Activated CD4-positive, alpha-beta memory T cell treated with anti-CD3 and anti-CD28 coated beads, Interleukin-2, amount 10 ng/mL, durations not matched to agents 7 days and 5 days (primary cell): ENCODE results near the gene RAVER2. TPM values are rescaled to one million over a fixed set of nuclear protein-coding genes. Genes with fewer than 3 reads are reported as not detected.
"Not testable (repeated sequence)": the region's sequence is repeated elsewhere in the genome, so short reads cannot be mapped to it uniquely, and the experiment has no call there.

ENCODE experiments used
- CTCF ChIA-PET: fragments of 350-600 bp; sonication (Branson Sonifier 250); formaldehyde crosslinking; loops from one replicate; lab custom pipeline; 2021; ENCODE audit warnings: antibody characterized with exemption, inconsistent platforms; lab: Charles Lee
- POLR2A ChIA-PET: fragments of 350-600 bp; sonication (Branson Sonifier 250); formaldehyde crosslinking; loops from one replicate; lab custom pipeline; 2021; ENCODE audit warnings: antibody characterized with exemption; lab: Charles Lee
- DNase-seq: peaks from one replicate; pipeline ENCODE4 v3.0.0-alpha.2; 2020
- H3K27ac Mint-ChIP-seq: one replicate; pipeline ENCODE4 v1.8.0; 2021; ENCODE audit warnings: mild to moderate bottlenecking, mixed read lengths
- H3K27me3 Mint-ChIP-seq: one replicate; pipeline ENCODE4 v1.8.0; 2021; ENCODE audit warnings: mixed read lengths
- H3K36me3 Mint-ChIP-seq: one replicate; pipeline ENCODE4 v1.8.0; 2021; ENCODE audit warnings: low read depth, mixed read lengths
- H3K4me1 Mint-ChIP-seq: one replicate; pipeline ENCODE4 v1.8.0; 2021; ENCODE audit warnings: mixed read lengths
- H3K4me3 Mint-ChIP-seq: one replicate; pipeline ENCODE4 v1.8.0; 2021; ENCODE audit warnings: mild to moderate bottlenecking, mixed read lengths
- H3K9me3 Mint-ChIP-seq: one replicate; pipeline ENCODE4 v1.8.0; 2021; ENCODE audit warnings: mixed read lengths
- total RNA-seq, 2 experiments: library from RNA; stranded (reverse); gene quantifications; one replicate each; pipeline ENCODE4 v1.2.3, GENCODE V29; 2021

The RAVER2 gene
- total RNA-seq, 2 experiments from 2014 or later: 1.6 to 1.8 TPM

- H3K9me3 Mint-ChIP-seq: no peaks in the 10 kb centered on the region
- DNase-seq: no peak
- no peaks in the 10 kb centered on the region for H3K4me1 Mint-ChIP-seq
- no peaks in the 10 kb centered on the region for H3K27me3 Mint-ChIP-seq
- POLR2A ChIA-PET: no interaction called here
- H3K27ac Mint-ChIP-seq: no peak overlapping the region
- no peaks in the 10 kb centered on the region for H3K36me3 Mint-ChIP-seq
- no peak overlapping the region for H3K4me3 Mint-ChIP-seq
- CTCF ChIA-PET: no interaction called here
These were observed 10.5 kb downstream of the RAVER2 start for GRCh38 chr1:64755361-64755760.

- H3K36me3 Mint-ChIP-seq: no peaks in the 10 kb centered on the region
- ChIA-PET POLR2A (no interaction called here), CTCF (no interaction called here)
- no peak overlapping the region for H3K4me3 Mint-ChIP-seq
- H3K4me1 Mint-ChIP-seq: no peaks in the 10 kb centered on the region
- DNase-seq: no peak
- H3K27ac Mint-ChIP-seq: no peak overlapping the region
- no peaks in the 10 kb centered on the region for H3K9me3 Mint-ChIP-seq
- H3K27me3 Mint-ChIP-seq: no peaks in the 10 kb centered on the region
These were observed 11.9 kb downstream of the RAVER2 start for GRCh38 chr1:64756770-64757169.

GRCh38 chr1:64757213-64757612, 12.3 kb downstream of the RAVER2 start:
- no peak for DNase-seq
- Mint-ChIP-seq H3K9me3 (no peaks in the 10 kb centered on the region), H3K27ac (no peak overlapping the region), H3K36me3 (no peaks in the 10 kb centered on the region), H3K4me1 (no peaks in the 10 kb centered on the region), H3K27me3 (no peaks in the 10 kb centered on the region), H3K4me3 (no peak overlapping the region)
- ChIA-PET POLR2A (no interaction called here), CTCF (no interaction called here)

- POLR2A ChIA-PET: no interaction called here
- Mint-ChIP-seq H3K4me3 (no peak overlapping the region), H3K4me1 (no peaks in the 10 kb centered on the region), H3K9me3 (no peaks in the 10 kb centered on the region), H3K36me3 (no peaks in the 10 kb centered on the region), H3K27me3 (no peaks in the 10 kb centered on the region), H3K27ac (no peak overlapping the region)
- no peak for DNase-seq
- CTCF ChIA-PET: no interaction called here
These were observed 13.4 kb downstream of the RAVER2 start for GRCh38 chr1:64758233-64758632.

GRCh38 chr1:64759968-64760367, 15.1 kb downstream of the RAVER2 start:
- Mint-ChIP-seq H3K4me3 (no peak overlapping the region), H3K27me3 (no peaks in the 10 kb centered on the region), H3K36me3 (no peaks in the 10 kb centered on the region), H3K9me3 (no peaks in the 10 kb centered on the region), H3K4me1 (no peaks in the 10 kb centered on the region), H3K27ac (no peak overlapping the region)
- CTCF ChIA-PET: no interaction called here
- DNase-seq: no peak
- POLR2A ChIA-PET: no interaction called here

GRCh38 chr1:64765012-64765411, 20.1 kb downstream of the RAVER2 start:
- Mint-ChIP-seq H3K9me3 (no peaks in the 10 kb centered on the region), H3K4me1 (peaks cover under 1% of the 10 kb centered on the region), H3K36me3 (no peaks in the 10 kb centered on the region), H3K27ac (no peak overlapping the region), H3K4me3 (no peak overlapping the region), H3K27me3 (no peaks in the 10 kb centered on the region)
- ChIA-PET POLR2A (no interaction called here), CTCF (interaction anchor here (1.4 kb wide), 1 partner anchor 59 kb away, joined by 4 read pairs; no protein-coding TSS in a partner anchor)
- no peak for DNase-seq

GRCh38 chr1:64765826-64766225, 21.0 kb downstream of the RAVER2 start:
- H3K27ac Mint-ChIP-seq: no peak overlapping the region
- H3K4me3 Mint-ChIP-seq: no peak overlapping the region
- no peaks in the 10 kb centered on the region for H3K36me3 Mint-ChIP-seq
- CTCF ChIA-PET: interaction anchor here (1.4 kb wide), 1 partner anchor 58 kb away, joined by 4 read pairs; no protein-coding TSS in a partner anchor
- POLR2A ChIA-PET: no interaction called here
- H3K9me3 Mint-ChIP-seq: peaks cover 3% of the 10 kb centered on the region
- no peak for DNase-seq
- H3K27me3 Mint-ChIP-seq: no peaks in the 10 kb centered on the region
- peaks cover 4% of the 10 kb centered on the region for H3K4me1 Mint-ChIP-seq

GRCh38 chr1:64766429-64766828, 21.6 kb downstream of the RAVER2 start:
- Mint-ChIP-seq H3K4me3 (no peak overlapping the region), H3K27ac (no peak overlapping the region), H3K27me3 (no peaks in the 10 kb centered on the region), H3K9me3 (peaks cover 3% of the 10 kb centered on the region), H3K36me3 (no peaks in the 10 kb centered on the region), H3K4me1 (peaks cover 4% of the 10 kb centered on the region)
- ChIA-PET CTCF (interaction anchor here (0.6 to 1.4 kb wide), 2 partner anchors 57 to 94 kb away, joined by 3 to 4 read pairs; no protein-coding TSS in a partner anchor), POLR2A (no interaction called here)
- no peak for DNase-seq

- peaks cover 3% of the 10 kb centered on the region for H3K9me3 Mint-ChIP-seq
- H3K27me3 Mint-ChIP-seq: no peaks in the 10 kb centered on the region
- H3K4me1 Mint-ChIP-seq: peaks cover 4% of the 10 kb centered on the region
- no peak for DNase-seq
- H3K36me3 Mint-ChIP-seq: no peaks in the 10 kb centered on the region
- POLR2A ChIA-PET: no interaction called here
- H3K4me3 Mint-ChIP-seq: no peak overlapping the region
- CTCF ChIA-PET: no interaction called here
- no peak overlapping the region for H3K27ac Mint-ChIP-seq
These were observed 24.6 kb downstream of the RAVER2 start for GRCh38 chr1:64769482-64769881.

- DNase-seq: no peak
- no peaks in the 10 kb centered on the region for H3K36me3 Mint-ChIP-seq
- H3K27ac Mint-ChIP-seq: no peak overlapping the region
- peaks cover 3% of the 10 kb centered on the region for H3K9me3 Mint-ChIP-seq
- POLR2A ChIA-PET: no interaction called here
- CTCF ChIA-PET: no interaction called here
- no peaks in the 10 kb centered on the region for H3K27me3 Mint-ChIP-seq
- peaks cover 4% of the 10 kb centered on the region for H3K4me1 Mint-ChIP-seq
- no peak overlapping the region for H3K4me3 Mint-ChIP-seq
These were observed 25.1 kb downstream of the RAVER2 start for GRCh38 chr1:64769971-64770370.

GRCh38 chr1:64773306-64773705, 28.4 kb downstream of the RAVER2 start:
- DNase-seq, H3K27ac Mint-ChIP-seq, H3K9me3 Mint-ChIP-seq, H3K36me3 Mint-ChIP-seq, CTCF ChIA-PET, H3K4me3 Mint-ChIP-seq, H3K4me1 Mint-ChIP-seq, H3K27me3 Mint-ChIP-seq: not testable (repeated sequence)
- POLR2A ChIA-PET: interaction anchor here (0.6 kb wide), 1 partner anchor 9 kb away, joined by 3 read pairs; no protein-coding TSS in a partner anchor

- ChIA-PET CTCF (no interaction called here), POLR2A (no interaction called here)
- H3K9me3 Mint-ChIP-seq: peaks cover 3% of the 10 kb centered on the region
- H3K27me3 Mint-ChIP-seq: no peaks in the 10 kb centered on the region
- DNase-seq: no peak
- H3K4me3 Mint-ChIP-seq: no peak overlapping the region
- H3K36me3 Mint-ChIP-seq: no peaks in the 10 kb centered on the region
- no peak overlapping the region for H3K27ac Mint-ChIP-seq
- H3K4me1 Mint-ChIP-seq: peaks cover 3% of the 10 kb centered on the region
These were observed 30.2 kb downstream of the RAVER2 start for GRCh38 chr1:64775113-64775512.

GRCh38 chr1:64782044-64782443, 37.2 kb downstream of the RAVER2 start:
- H3K36me3 Mint-ChIP-seq, H3K4me3 Mint-ChIP-seq, DNase-seq, H3K27ac Mint-ChIP-seq, H3K27me3 Mint-ChIP-seq, H3K4me1 Mint-ChIP-seq, CTCF ChIA-PET, POLR2A ChIA-PET, H3K9me3 Mint-ChIP-seq: not testable (repeated sequence)

GRCh38 chr1:64782848-64783247, 38.0 kb downstream of the RAVER2 start:
- DNase-seq, H3K27me3 Mint-ChIP-seq, H3K27ac Mint-ChIP-seq, CTCF ChIA-PET, H3K9me3 Mint-ChIP-seq, H3K36me3 Mint-ChIP-seq, H3K4me1 Mint-ChIP-seq, H3K4me3 Mint-ChIP-seq, POLR2A ChIA-PET: not testable (repeated sequence)
